GM11168 (cell line): Measurements from ENCODE around the gene IBTK.
"Not testable (repeated sequence)": the region's sequence is repeated elsewhere in the genome, so short reads cannot be mapped to it uniquely, and the experiment has no call there.

Source experiments
- in situ Hi-C: fragments of 300-500 bp; cut with MboI; formaldehyde crosslinking; loops from one replicate; pipeline ENCODE4 v1.12.0; 2022; ENCODE audit warnings: low sequenced_read_pairs; ENCODE audit not compliant: unreplicated experiment

IBTK gene

GRCh38 chr6:82247505-82248272 lies at the start of gene IBTK:
TSS of gene IBTK (minus strand) at chr6:82247744. CDS start at chr6:82240486, 7,258 bp downstream.
- in situ Hi-C loops: no loop called here

- in situ Hi-C loops: no loop called here
These were observed 36.3 kb upstream of the IBTK start for GRCh38 chr6:82283771-82284410.

DNA sequence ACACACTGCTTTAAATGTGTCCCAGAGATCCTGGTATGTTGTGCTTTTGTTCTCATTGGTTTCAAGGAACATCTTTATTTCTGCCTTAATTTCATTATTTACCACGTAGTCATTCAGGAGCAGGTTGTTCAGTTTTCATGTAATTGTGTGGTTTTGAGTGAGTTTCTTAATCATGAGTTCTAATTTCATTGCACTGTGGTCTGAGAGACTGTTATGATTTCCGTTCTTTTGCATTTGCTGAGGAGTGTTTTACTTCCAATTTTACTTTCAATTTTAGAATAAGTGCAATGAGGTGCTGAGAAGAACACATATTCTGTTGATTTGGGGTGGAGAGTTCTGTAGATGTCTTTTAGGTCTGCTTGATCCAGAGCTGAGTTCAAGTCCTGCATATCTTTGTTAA lies 34.0 kb upstream of the IBTK start:
- in situ Hi-C loops: not testable (repeated sequence)

DNA sequence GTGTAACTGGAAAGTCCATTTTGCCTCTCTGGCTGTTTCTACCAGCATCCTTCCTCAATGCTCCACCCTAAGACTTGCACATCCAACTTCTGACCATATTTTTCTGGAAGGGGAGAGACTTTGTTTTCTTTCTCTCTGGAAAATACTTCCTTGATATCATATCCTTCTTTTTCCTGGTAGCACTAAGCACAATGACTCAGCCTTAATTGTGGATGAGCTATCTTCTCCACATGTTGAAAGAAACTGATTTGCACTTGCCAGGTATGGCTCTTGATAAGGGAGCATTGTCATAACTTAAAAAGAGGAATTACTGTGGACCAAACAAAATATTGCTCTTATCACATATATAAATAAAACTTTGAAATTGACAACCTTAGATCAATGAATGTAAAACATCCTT lies 30.1 kb upstream of the IBTK start:
- in situ Hi-C loops: loop anchor here (10.0 kb wide), 1 partner anchor 307 kb away; no protein-coding TSS in a partner anchor

GRCh38 chr6:82275686-82276085 lies 28.1 kb upstream of the IBTK start:
- in situ Hi-C loops: loop anchor here (10.0 kb wide), 1 partner anchor 309 kb away; no protein-coding TSS in a partner anchor

GRCh38 chr6:82273295-82273694 lies 25.8 kb upstream of the IBTK start:
- in situ Hi-C loops: loop anchor here (10.0 kb wide), 1 partner anchor 312 kb away; no protein-coding TSS in a partner anchor

GRCh38 chr6:82270881-82271635 lies 23.5 kb upstream of the IBTK start:
- in situ Hi-C loops: loop anchor here (10.0 kb wide), 1 partner anchor 314 kb away; no protein-coding TSS in a partner anchor

DNA sequence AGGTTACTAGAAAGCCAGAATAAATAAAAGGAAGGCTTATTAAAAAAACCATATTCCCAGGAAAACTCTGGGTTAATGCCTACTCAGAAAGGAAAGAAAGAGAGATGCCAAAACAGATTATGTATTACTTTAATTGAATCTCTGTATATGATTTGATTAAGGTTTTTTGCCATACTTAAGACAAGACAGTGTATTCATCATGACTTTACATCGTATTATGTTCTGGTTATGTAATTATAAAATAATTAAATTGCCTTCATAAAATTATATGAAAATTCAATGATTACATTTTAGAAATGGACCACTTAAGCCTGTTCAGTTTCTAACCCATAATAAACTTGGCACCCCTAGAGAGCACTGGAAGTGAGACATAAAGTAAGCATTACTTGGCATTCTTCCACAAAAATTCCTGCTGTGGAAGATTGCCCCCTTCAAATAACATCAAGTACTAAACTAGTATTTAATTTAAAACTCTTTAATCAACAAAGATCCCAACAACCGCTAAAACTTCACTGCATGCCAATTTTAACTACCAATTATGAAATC lies 20.8 kb upstream of the IBTK start:
- in situ Hi-C loops: no loop called here

DNA sequence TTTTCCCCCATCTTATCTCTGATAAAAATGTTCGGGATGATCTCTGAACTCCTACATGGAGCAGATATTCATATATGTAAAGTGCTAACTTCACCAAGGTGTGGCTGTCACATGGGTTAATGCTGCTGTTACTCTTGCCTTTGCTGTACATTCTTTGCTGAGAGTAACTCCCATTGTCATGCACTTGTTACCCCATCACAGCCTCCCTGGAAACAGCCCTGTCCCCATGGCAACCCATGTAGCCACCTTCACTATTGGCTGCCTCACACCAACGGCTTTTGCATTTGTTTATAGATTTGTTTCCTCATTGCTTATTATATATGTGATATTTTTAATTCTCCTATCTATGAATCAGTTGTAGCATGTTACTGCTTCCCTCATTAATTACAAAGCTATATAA lies 17.3 kb upstream of the IBTK start:
- in situ Hi-C loops: no loop called here

GRCh38 chr6:82264321-82264720 lies 16.8 kb upstream of the IBTK start:
- in situ Hi-C loops: no loop called here

GRCh38 chr6:82263916-82264315 lies 16.4 kb upstream of the IBTK start:
- in situ Hi-C loops: no loop called here

GRCh38 chr6:82260997-82261732 lies 13.6 kb upstream of the IBTK start:
- in situ Hi-C loops: no loop called here

DNA sequence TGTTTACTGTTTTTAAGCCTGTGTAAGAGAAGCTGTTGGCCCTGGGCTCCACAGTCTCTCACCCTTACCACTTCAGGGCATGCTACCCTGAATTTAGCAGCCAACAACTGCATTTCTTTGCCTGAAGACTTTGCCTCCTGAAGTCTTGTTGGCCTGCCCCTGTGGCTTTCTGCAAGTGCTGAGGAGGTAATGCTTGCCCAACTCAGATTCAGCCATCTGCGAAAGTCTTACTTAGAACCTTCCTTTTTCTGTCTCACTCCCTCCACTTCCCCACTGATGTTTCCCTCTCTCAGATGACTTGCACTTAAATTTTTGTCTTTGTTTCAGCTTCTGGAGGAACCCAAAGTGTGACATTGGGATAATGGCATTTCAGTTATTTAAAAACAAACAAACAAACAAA lies 11.8 kb upstream of the IBTK start:
- in situ Hi-C loops: loop anchor here (10.0 kb wide), 1 partner anchor 795 kb away; no protein-coding TSS in a partner anchor

GRCh38 chr6:82257088-82257774 lies 9.7 kb upstream of the IBTK start:
- in situ Hi-C loops: loop anchor here (10.0 kb wide), 1 partner anchor 798 kb away; no protein-coding TSS in a partner anchor

GRCh38 chr6:82254722-82255121 lies 7.2 kb upstream of the IBTK start:
- in situ Hi-C loops: loop anchor here (10.0 kb wide), 1 partner anchor 800 kb away; no protein-coding TSS in a partner anchor

GRCh38 chr6:82251942-82252341 lies 4.4 kb upstream of the IBTK start:
- in situ Hi-C loops: loop anchor here (10.0 kb wide), 1 partner anchor 803 kb away; no protein-coding TSS in a partner anchor

- in situ Hi-C loops: loop anchor here (10.0 kb wide), 1 partner anchor 805 kb away; no protein-coding TSS in a partner anchor
These were observed 2.1 kb upstream of the IBTK start for GRCh38 chr6:82249381-82250253.

DNA sequence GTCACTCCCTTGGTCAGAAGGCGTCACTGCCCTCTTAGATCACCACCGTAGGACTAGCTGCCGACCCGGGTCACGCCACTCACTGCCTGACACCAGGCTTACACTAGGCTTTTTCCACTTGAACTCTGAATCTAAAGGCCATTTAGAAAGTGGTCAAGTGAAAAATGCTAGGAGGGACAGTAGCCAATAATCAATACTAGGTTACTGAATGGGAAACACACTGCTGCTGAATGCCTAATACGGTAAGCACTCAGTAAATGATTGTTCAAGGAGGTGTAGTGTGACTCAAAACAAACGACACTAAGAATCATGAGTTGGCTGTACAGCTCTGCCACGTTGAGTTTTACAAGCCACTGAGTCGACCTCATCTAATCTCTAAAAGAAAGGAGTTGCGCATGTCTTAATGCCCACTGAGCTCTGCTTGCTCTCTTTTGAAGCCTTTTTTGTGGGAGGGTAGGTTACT lies 760 bp upstream of the IBTK start:
- in situ Hi-C loops: no loop called here
